ENCODE data around the gene CERS6. TPM values are rescaled to one million over a fixed set of nuclear protein-coding genes. Genes with fewer than 3 reads are reported as not detected.

CERS6 gene
- polyA plus RNA-seq, 3 donors = 7.6 to 17.7 (median 15.6) TPM

- Histone ChIP-seq H3K27me3 (ENCODE audit: control insufficient read depth in 2 of 2, insufficient read depth in 2 of 2, low read length in 2 of 2) (no peaks in the 10 kb centered on the region), H3K27ac (ENCODE audit: low read depth in 1 of 2, low read length in 2 of 2) (peak overlapping the region in 1 of 2 donors; percentile 47), H3K4me2 (replicated peaks; ENCODE audit: extremely low read depth, low read length, poor library complexity, severe bottlenecking) (no peak overlapping the region), H4K20me1 (ENCODE audit: insufficient read depth, low read length) (no peaks in the 10 kb centered on the region), H3K79me2 (ENCODE audit: insufficient read depth, low read length) (no peaks in the 10 kb centered on the region), H3K36me3 (replicated peaks in 1 of 2; ENCODE audit: control insufficient read depth in 1 of 2, insufficient read depth in 2 of 2, low read length in 2 of 2) (no peaks in the 10 kb centered on the region), H3K9me3 (replicated peaks in 1 of 2; ENCODE audit: control insufficient read depth in 1 of 2, insufficient read depth in 1 of 2, low read length in 2 of 2) (no peaks in the 10 kb centered on the region), H3K4me3 (replicated peaks in 1 of 3; ENCODE audit: low read depth in 2 of 3, low read length in 3 of 3) (no peak overlapping the region), H3K9ac (ENCODE audit: insufficient read depth, low read length, poor library complexity, severe bottlenecking) (no peak overlapping the region), H3K4me1 (ENCODE audit: control insufficient read depth in 1 of 2, insufficient read depth in 2 of 2, low read length in 2 of 2) (peaks cover 7 to 10% of the 10 kb centered on the region in 2 donors), H2AFZ (ENCODE audit: insufficient read depth, low read depth, low read length, poor library complexity, severe bottlenecking) (no peak overlapping the region)
- peak in 1 of 3 donors; percentile 44 for DNase-seq
- intact Hi-C loops (cut with micrococcal nuclease) = no loop called here
- peaks cover 16% of the 10 kb centered on the region for H3K4me1 Mint-ChIP-seq
- peaks cover 0 to 7% (median 1%) of the 10 kb centered on the region in 3 donors for H3K27me3 Mint-ChIP-seq (ENCODE audit: low read depth in 3 of 3)
- no CpG with 5 or more reads among the region's 2 CpGs for WGBS (ENCODE audit: insufficient coverage)
- H3K4me3 Mint-ChIP-seq = no peak overlapping the region
- H3K36me3 Mint-ChIP-seq = peaks cover 0 to 5% of the 10 kb centered on the region in 2 donors
- TF ChIP-seq CTCF (IDR thresholded peaks at IDR 0.05) = no peak
- H3K27ac Mint-ChIP-seq = peak overlapping the region in 1 of 7 donors; percentile 59
- H3K9me3 Mint-ChIP-seq = peaks cover 0 to 8% (median 0%) of the 10 kb centered on the region in 7 donors
Measured at GRCh38 chr2:168424112-168424951, 31.7 kb upstream of the CERS6 start.

- intact Hi-C loops (cut with micrococcal nuclease) = no loop called here
- Histone ChIP-seq H3K9ac (ENCODE audit: insufficient read depth, low read length, poor library complexity, severe bottlenecking) (no peak overlapping the region), H2AFZ (ENCODE audit: insufficient read depth, low read depth, low read length, poor library complexity, severe bottlenecking) (no peak overlapping the region), H3K27me3 (ENCODE audit: control insufficient read depth in 2 of 2, insufficient read depth in 2 of 2, low read length in 2 of 2) (no peaks in the 10 kb centered on the region), H4K20me1 (ENCODE audit: insufficient read depth, low read length) (no peaks in the 10 kb centered on the region), H3K4me1 (ENCODE audit: control insufficient read depth in 1 of 2, insufficient read depth in 2 of 2, low read length in 2 of 2) (peaks cover 7 to 10% of the 10 kb centered on the region in 2 donors), H3K4me3 (replicated peaks in 1 of 3; ENCODE audit: low read depth in 2 of 3, low read length in 3 of 3) (no peak overlapping the region), H3K79me2 (ENCODE audit: insufficient read depth, low read length) (no peaks in the 10 kb centered on the region), H3K36me3 (replicated peaks in 1 of 2; ENCODE audit: control insufficient read depth in 1 of 2, insufficient read depth in 2 of 2, low read length in 2 of 2) (no peaks in the 10 kb centered on the region), H3K27ac (ENCODE audit: low read depth in 1 of 2, low read length in 2 of 2) (peak overlapping the region in 1 of 2 donors; percentile 47), H3K4me2 (replicated peaks; ENCODE audit: extremely low read depth, low read length, poor library complexity, severe bottlenecking) (no peak overlapping the region), H3K9me3 (replicated peaks in 1 of 2; ENCODE audit: control insufficient read depth in 1 of 2, insufficient read depth in 1 of 2, low read length in 2 of 2) (no peaks in the 10 kb centered on the region)
- H3K36me3 Mint-ChIP-seq = peaks cover 0 to 5% of the 10 kb centered on the region in 2 donors
- no peak overlapping the region for H3K4me3 Mint-ChIP-seq
- peaks cover 0 to 7% (median 1%) of the 10 kb centered on the region in 3 donors for H3K27me3 Mint-ChIP-seq (ENCODE audit: low read depth in 3 of 3)
- H3K27ac Mint-ChIP-seq = peak overlapping the region in 1 of 7 donors; percentile 59
- peaks cover 16% of the 10 kb centered on the region for H3K4me1 Mint-ChIP-seq
- WGBS (ENCODE audit: insufficient coverage) = no CpG with 5 or more reads among the region's 3 CpGs
- peaks cover 0 to 8% (median 0%) of the 10 kb centered on the region in 7 donors for H3K9me3 Mint-ChIP-seq
- DNase-seq = peak in 1 of 3 donors; percentile 4
- no peak for TF ChIP-seq CTCF (IDR thresholded peaks at IDR 0.05)
Measured at GRCh38 chr2:168424971-168425370, 31.1 kb upstream of the CERS6 start.
